Hematopoietic multipotent progenitor cell treated with erythropoietin and hydrocortisone succinate and interleukin-3 and kit ligand, for 6 days (in vitro differentiated cells): Measurements from ENCODE around the gene XPO4.
"Not testable (repeated sequence)": the region's sequence is repeated elsewhere in the genome, so short reads cannot be mapped to it uniquely, and the experiment has no call there.

Experiments
- DNase-seq: peaks from one replicate; pipeline ENCODE4 v3.0.0-alpha.2; 2015

The XPO4 gene

DNA sequence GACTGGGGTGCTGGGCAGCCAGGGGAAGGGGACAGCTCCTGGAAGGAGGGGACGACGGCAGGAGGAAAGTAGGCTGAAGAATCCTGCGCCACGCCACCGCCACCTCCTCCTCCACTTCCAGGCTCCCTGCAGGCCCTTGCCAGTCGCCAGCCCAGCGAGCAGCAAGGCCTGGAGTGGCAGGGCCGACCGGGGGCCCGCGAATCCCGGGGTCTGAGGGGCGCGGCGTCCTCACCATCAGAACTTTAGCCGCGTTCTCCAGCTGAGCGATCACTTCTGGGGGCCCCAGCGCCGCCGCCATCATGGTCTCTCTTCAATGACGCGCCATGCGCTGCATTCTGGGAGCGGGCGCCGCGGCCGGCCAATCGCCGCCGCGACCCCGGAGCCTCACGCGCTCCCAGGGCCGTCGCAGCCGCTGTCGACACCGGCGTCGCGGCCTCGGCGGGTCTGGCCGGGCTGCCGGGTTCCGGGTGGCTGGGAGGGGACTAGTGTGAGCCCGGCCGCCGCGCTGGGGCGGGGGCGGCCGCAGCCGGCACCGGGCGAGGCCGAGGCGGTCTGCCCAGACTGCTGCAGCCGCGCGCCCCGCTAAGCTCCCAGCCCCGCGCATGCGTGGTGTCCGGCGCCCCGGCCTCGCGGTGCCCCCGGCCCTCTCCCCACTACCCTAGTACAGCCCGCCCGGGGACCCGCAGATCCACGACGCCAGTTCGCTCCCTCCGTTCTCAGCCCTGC lies at the start of gene XPO4:
XPO4 (minus strand) TSS at position 309 of the 726 bp plus-strand sequence; CDS start at position 301, 8 bp downstream.
- peak; percentile 92 for DNase-seq

DNA sequence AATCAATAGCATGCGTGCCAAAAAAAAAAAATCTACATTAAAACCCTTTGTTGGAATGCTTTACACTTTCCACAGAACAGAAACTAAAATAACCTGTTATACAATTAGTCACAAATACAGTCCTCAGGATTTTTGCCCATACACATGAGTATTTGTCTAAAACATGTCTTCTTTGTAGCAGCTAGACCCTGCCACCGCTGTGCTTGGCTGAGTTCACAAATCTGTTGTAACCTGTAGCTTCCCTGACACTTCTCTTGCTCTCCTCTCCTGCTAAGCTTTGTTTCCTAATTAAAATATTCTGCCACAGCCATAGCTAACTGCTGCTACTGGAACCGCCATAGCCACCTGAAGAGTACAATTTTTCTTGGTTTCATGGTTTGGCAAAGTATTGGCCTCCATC lies 45.5 kb upstream of the XPO4 start:
- not testable (repeated sequence) for DNase-seq

GRCh38 chr13:20945952-20946383 lies 43.4 kb upstream of the XPO4 start:
- peak; percentile 65 for DNase-seq

- DNase-seq, result no peak
Observed at GRCh38 chr13:20942938-20943559, 40.5 kb upstream of the XPO4 start.

- not testable (repeated sequence) for DNase-seq
Observed at GRCh38 chr13:20940511-20940910, 38.0 kb upstream of the XPO4 start.

GRCh38 chr13:20940083-20940482 lies 37.5 kb upstream of the XPO4 start:
- DNase-seq, result no peak

GRCh38 chr13:20939662-20940061 lies 37.1 kb upstream of the XPO4 start:
- DNase-seq, result no peak

- DNase-seq, result no peak
Observed at GRCh38 chr13:20938302-20938701, 35.8 kb upstream of the XPO4 start.

DNA sequence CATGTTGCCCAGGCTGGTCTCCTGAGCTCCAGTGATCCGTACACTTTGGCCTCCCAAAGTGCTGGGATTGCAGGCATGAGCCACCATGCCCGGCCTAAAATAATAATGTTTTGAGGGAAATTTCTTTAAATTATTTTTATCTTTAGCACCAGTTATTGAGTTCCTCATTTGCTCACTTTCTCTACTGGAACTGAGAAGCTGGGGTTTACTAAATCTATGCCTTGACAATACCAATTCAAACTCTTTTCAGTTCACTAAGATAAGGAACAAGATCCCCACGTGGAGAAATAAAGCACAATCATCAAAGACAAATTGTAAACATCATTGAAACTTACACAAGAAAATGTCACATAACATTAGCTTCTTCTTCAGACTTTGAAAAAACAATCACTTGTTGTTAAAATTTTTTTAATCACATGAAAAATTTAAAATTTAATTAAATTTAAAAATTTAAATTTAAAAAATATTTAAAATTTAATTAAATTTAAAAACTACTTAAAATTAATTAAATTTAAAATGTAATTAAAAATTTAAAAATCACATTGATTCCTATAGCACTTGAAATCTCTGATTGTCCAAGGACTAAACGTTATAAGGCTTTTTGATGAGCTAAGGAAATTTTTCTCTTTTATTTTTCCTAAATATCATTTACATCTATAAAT lies 25.2 kb upstream of the XPO4 start:
- no peak for DNase-seq

- not testable (repeated sequence) for DNase-seq
Observed at GRCh38 chr13:20925395-20925790, 22.8 kb upstream of the XPO4 start.

GRCh38 chr13:20924758-20925394 lies 22.3 kb upstream of the XPO4 start:
- DNase-seq, result peak; percentile 90

DNA sequence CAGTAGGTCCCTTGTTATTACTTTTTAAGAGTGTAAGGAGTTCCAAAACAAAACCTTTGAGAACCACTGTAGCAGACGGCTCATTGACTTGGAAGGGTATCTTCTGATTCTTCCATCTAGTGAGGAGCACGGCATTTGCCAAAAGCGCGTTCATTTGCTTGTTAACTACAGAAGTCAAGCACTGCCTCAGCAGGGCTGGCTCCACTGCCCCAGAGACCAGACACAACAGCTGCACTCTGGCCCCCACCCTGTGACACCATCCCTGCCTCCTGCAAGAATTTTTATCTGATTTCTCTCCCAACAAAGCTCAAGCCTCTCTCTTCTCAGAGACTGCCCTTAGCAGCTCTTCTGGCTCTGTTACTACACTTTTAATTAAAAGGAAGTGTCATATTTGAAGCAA lies 20.7 kb upstream of the XPO4 start:
- DNase-seq, result no peak

- DNase-seq, result no peak
Observed at GRCh38 chr13:20921572-20921971, 19.0 kb upstream of the XPO4 start.

GRCh38 chr13:20915676-20916075 lies 13.1 kb upstream of the XPO4 start:
- not testable (repeated sequence) for DNase-seq

- DNase-seq, result no peak
Observed at GRCh38 chr13:20911037-20911436, 8.5 kb upstream of the XPO4 start.

GRCh38 chr13:20908714-20909497 lies 6.4 kb upstream of the XPO4 start:
- no peak for DNase-seq

DNA sequence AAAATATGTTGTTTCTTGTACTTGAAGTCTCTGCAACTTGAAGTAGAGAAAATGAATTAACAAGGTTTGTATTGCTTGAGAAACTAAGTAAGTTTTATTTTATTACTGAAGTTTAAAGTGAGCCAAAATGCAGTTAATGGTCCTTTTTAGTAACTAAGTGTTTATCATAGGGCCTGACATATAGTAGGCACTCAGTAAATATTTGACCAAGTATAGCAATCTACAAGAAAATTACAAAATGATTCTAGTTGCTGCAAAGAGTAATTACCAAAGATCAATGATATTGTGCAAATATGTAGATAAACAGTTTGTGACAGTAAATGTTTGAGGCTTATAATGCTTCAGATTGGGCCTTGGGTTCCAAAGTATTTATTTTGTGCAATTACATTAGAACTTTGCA lies 2.4 kb upstream of the XPO4 start:
- DNase-seq, result no peak

- DNase-seq, result no peak
Observed at GRCh38 chr13:20903164-20903475, 574 bp upstream of the XPO4 start.

GRCh38 chr13:20901668-20902437 lies 693 bp downstream of the XPO4 start:
- DNase-seq, result peak; percentile 80

- DNase-seq, result no peak
Observed at GRCh38 chr13:20894245-20894644, 8.3 kb downstream of the XPO4 start.

DNA sequence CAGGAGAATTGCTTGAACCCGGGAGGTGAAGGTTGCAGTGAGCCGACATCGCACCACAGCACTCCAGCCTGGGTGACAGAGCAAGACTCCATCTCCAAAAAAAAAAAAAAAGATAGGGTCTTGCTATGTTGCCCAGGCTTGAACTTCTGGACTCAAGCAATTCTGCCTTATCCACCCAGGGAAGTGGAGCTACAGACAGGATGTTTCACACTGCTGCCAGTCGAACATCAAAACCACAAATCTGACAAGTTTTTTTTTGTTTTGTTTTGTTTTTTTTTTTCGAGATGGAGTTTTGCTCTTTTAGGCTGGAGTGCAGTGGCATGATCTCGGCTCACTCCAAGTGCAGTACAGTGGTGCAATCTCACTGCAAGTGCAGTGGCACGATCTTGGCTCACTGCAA lies 10.8 kb downstream of the XPO4 start:
- peak; percentile 25 for DNase-seq

DNA sequence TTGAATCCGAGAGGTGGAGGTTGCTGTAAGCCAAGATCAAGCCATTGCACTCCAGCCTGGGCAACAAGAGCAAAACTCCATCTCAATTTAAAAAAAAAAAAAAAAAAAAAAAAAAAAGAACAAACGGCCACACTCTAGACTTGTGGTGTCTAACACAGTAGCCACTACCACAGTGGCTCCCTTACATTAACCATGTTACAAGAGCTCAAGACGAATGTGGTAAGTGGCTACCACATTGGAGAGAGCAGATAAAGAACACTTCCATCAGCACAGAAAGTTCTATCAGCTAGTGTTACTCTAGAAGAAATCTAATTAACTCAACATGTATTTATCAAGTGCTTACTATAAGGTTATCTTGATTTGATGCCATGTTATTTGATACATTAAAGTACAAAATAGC lies 11.5 kb downstream of the XPO4 start:
- DNase-seq, result peak; percentile 59
